OCI-LY1 (cell line): ENCODE data around the gene HECW1.

Experiments
- H2AFZ ChIP-seq: fragments of 200-600 bp; sonication (generic), shearing (Covaris generic); 2 replicates; pipeline ENCODE4 v1.6.0; 2014; ENCODE audit warnings: antibody characterized with exemption, mild to moderate bottlenecking, low read length
- H3F3A ChIP-seq: fragments of 200-600 bp; sonication (generic), shearing (Covaris generic); 2 replicates; pipeline ENCODE4 v1.6.0; 2014; ENCODE audit warnings: mild to moderate bottlenecking, antibody characterized with exemption, low read length, moderate library complexity; ENCODE audit not compliant: insufficient read depth
- H3K27ac ChIP-seq: fragments of 200-600 bp; sonication (generic); 2 replicates; pipeline ENCODE4 v1.5.1; 2014; ENCODE audit warnings: low read length, mixed run types, mild to moderate bottlenecking, low read depth; ENCODE audit not compliant: poor library complexity, severe bottlenecking
- H3K27me3 ChIP-seq: fragments of 200-600 bp; sonication (generic); 2 replicates; pipeline ENCODE4 v1.6.0; 2014; ENCODE audit warnings: antibody characterized with exemption, mild to moderate bottlenecking, low read length, moderate library complexity; ENCODE audit not compliant: insufficient read depth
- H3K36me3 ChIP-seq: fragments of 200-600 bp; sonication (generic); 2 replicates; pipeline ENCODE4 v1.6.1; 2014; ENCODE audit warnings: mild to moderate bottlenecking, antibody characterized with exemption, low read length, moderate library complexity, mixed read lengths; ENCODE audit not compliant: insufficient read depth
- H3K4me1 ChIP-seq: fragments of 200-600 bp; sonication (generic); 2 replicates; pipeline ENCODE4 v1.5.1; 2014; ENCODE audit warnings: mild to moderate bottlenecking, low read length, moderate library complexity; ENCODE audit not compliant: insufficient read depth, severe bottlenecking
- H3K4me2 ChIP-seq: fragments of 200-600 bp; sonication (generic), shearing (Covaris generic); 2 replicates; pipeline ENCODE4 v1.6.1; 2014; ENCODE audit warnings: low read length
- H3K4me3 ChIP-seq: fragments of 200-600 bp; sonication (generic); 2 replicates; pipeline ENCODE4 v1.5.1; 2014; ENCODE audit warnings: low read length, low read depth, mild to moderate bottlenecking, mixed read lengths; ENCODE audit not compliant: poor library complexity, severe bottlenecking
- H3K79me2 ChIP-seq: fragments of 200-600 bp; shearing (Covaris generic); 2 replicates; pipeline ENCODE4 v1.6.1; 2016; ENCODE audit warnings: mixed run types, low read length, mixed read lengths; ENCODE audit not compliant: insufficient read depth
- H3K9ac ChIP-seq: fragments of 200-600 bp; sonication (generic), shearing (Covaris generic); 2 replicates; pipeline ENCODE4 v1.6.1; 2014; ENCODE audit warnings: mild to moderate bottlenecking, low read length, mixed read lengths
- H3K9me2 ChIP-seq: fragments of 200-600 bp; sonication (generic), shearing (Covaris generic); 2 replicates; pipeline ENCODE4 v1.6.1; 2014; ENCODE audit warnings: low read depth, mild to moderate bottlenecking, low read length, mixed read lengths
- H3K9me3 ChIP-seq: fragments of 200-600 bp; shearing (Covaris generic); 2 replicates; pipeline ENCODE4 v1.6.1; 2014; ENCODE audit warnings: low read length, mixed read lengths
- H4K20me1 ChIP-seq: fragments of 200-600 bp; sonication (generic), shearing (Covaris generic); 2 replicates; pipeline ENCODE4 v1.6.0; 2016; ENCODE audit warnings: mild to moderate bottlenecking, low read length; ENCODE audit not compliant: insufficient read depth
- CTCF ChIP-seq: fragments of 200-600 bp; sonication (generic), shearing (Covaris generic); IDR thresholded peaks from 2 replicates; pipeline ENCODE4 v1.5.1; 2017; ENCODE audit warnings: mild to moderate bottlenecking, antibody characterized with exemption, low read length, moderate library complexity, mixed read lengths
- EZH2 ChIP-seq: fragments of 200-600 bp; sonication (generic), shearing (Covaris generic); IDR thresholded peaks from 2 replicates; pipeline ENCODE4 v1.8.0; 2017; ENCODE audit warnings: borderline replicate concordance, mixed run types, mild to moderate bottlenecking, antibody characterized with exemption, low read length, moderate library complexity, mixed read lengths

Gene HECW1

GRCh38 chr7:43392638-43393330 lies 280.3 kb downstream of the HECW1 start:
- no peaks in the 10 kb centered on the region for H3F3A ChIP-seq
- no peak overlapping the region for H2AFZ ChIP-seq
- H3K9ac ChIP-seq, result no peak overlapping the region
- no peaks in the 10 kb centered on the region for H3K4me1 ChIP-seq
- no peaks in the 10 kb centered on the region for H4K20me1 ChIP-seq
- H3K9me2 ChIP-seq, result no peaks in the 10 kb centered on the region
- H3K27ac ChIP-seq, result no peak overlapping the region
- H3K36me3 ChIP-seq, result no peaks in the 10 kb centered on the region
- H3K9me3 ChIP-seq, result no peaks in the 10 kb centered on the region
- no peaks in the 10 kb centered on the region for H3K79me2 ChIP-seq
- H3K4me3 ChIP-seq, result no peak overlapping the region
- H3K27me3 ChIP-seq, result no peaks in the 10 kb centered on the region
- no peak for TF ChIP-seq CTCF
- no peak for TF ChIP-seq EZH2
- no peak overlapping the region for H3K4me2 ChIP-seq

- no peaks in the 10 kb centered on the region for H3K9me2 ChIP-seq
- no peaks in the 10 kb centered on the region for H3K4me1 ChIP-seq
- H2AFZ ChIP-seq, result no peak overlapping the region
- TF ChIP-seq EZH2 (no peak), CTCF (no peak)
- no peaks in the 10 kb centered on the region for H3K79me2 ChIP-seq
- no peak overlapping the region for H3K9ac ChIP-seq
- no peak overlapping the region for H3K4me2 ChIP-seq
- no peak overlapping the region for H3K27ac ChIP-seq
- H4K20me1 ChIP-seq, result no peaks in the 10 kb centered on the region
- no peak overlapping the region for H3K4me3 ChIP-seq
- no peaks in the 10 kb centered on the region for H3K27me3 ChIP-seq
- no peaks in the 10 kb centered on the region for H3K9me3 ChIP-seq
- H3K36me3 ChIP-seq, result no peaks in the 10 kb centered on the region
- H3F3A ChIP-seq, result no peaks in the 10 kb centered on the region
These were observed 282.1 kb downstream of the HECW1 start for GRCh38 chr7:43394441-43395130.

GRCh38 chr7:43395351-43395750 lies 282.9 kb downstream of the HECW1 start:
- no peaks in the 10 kb centered on the region for H3K4me1 ChIP-seq
- no peaks in the 10 kb centered on the region for H3K9me3 ChIP-seq
- no peak overlapping the region for H3K4me2 ChIP-seq
- no peak overlapping the region for H3K9ac ChIP-seq
- no peaks in the 10 kb centered on the region for H3K9me2 ChIP-seq
- no peak for TF ChIP-seq EZH2
- TF ChIP-seq CTCF, result no peak
- no peaks in the 10 kb centered on the region for H3K79me2 ChIP-seq
- no peaks in the 10 kb centered on the region for H3K36me3 ChIP-seq
- no peaks in the 10 kb centered on the region for H3F3A ChIP-seq
- no peak overlapping the region for H3K4me3 ChIP-seq
- no peaks in the 10 kb centered on the region for H4K20me1 ChIP-seq
- H3K27me3 ChIP-seq, result no peaks in the 10 kb centered on the region
- H3K27ac ChIP-seq, result no peak overlapping the region
- H2AFZ ChIP-seq, result no peak overlapping the region
